GM23338 (cell line): Measurements from ENCODE around the gene PRMT3. TPM values are rescaled to one million over a fixed set of nuclear protein-coding genes. Genes with fewer than 3 reads are reported as not detected.

Source experiments
- ATAC-seq: fragments of 200-7000 bp; cut with Tn5 transposase; 3 replicates; pipeline ENCODE4 v1.9.1; 2020
- DNase-seq: peaks from one replicate; pipeline ENCODE4 v3.0.0-alpha.2; 2015; ENCODE audit warnings: low spot score
- H2AFZ ChIP-seq: fragments of 200-600 bp; sonication (generic); 2 replicates; pipeline ENCODE4 v1.8.0; 2016; ENCODE audit warnings: antibody characterized with exemption, mild to moderate bottlenecking, moderate library complexity
- H3F3A ChIP-seq: fragments of 200-600 bp; sonication (generic); replicated peaks from 2 replicates; pipeline ENCODE4 v1.8.0; 2017; ENCODE audit warnings: antibody characterized with exemption, mixed run types, low read depth
- H3K27ac ChIP-seq: fragments of 200-600 bp; sonication (generic); 2 replicates; pipeline ENCODE4 v1.6.1; 2016; ENCODE audit warnings: low read depth
- H3K27me3 ChIP-seq: fragments of 200-600 bp; sonication (generic); 2 replicates; pipeline ENCODE4 v1.8.0; 2016; ENCODE audit warnings: mild to moderate bottlenecking, mixed run types, moderate library complexity; ENCODE audit not compliant: insufficient read depth
- H3K36me3 ChIP-seq: fragments of 200-600 bp; sonication (generic); 2 replicates; pipeline ENCODE4 v1.8.0; 2016; ENCODE audit warnings: mild to moderate bottlenecking; ENCODE audit not compliant: insufficient read depth
- H3K4me1 ChIP-seq: fragments of 200-600 bp; sonication (generic); 2 replicates; pipeline ENCODE4 v1.8.0; 2016; ENCODE audit warnings: mild to moderate bottlenecking, moderate library complexity; ENCODE audit not compliant: insufficient read depth
- H3K4me2 ChIP-seq: fragments of 200-600 bp; sonication (generic); 2 replicates; pipeline ENCODE4 v1.7.1; 2017; ENCODE audit warnings: mixed run types
- H3K4me3 ChIP-seq: fragments of 200-600 bp; sonication (generic); 2 replicates; pipeline ENCODE4 v1.6.1; 2016; ENCODE audit warnings: mixed run types
- H3K79me2 ChIP-seq: fragments of 200-600 bp; sonication (generic); replicated peaks from 2 replicates; pipeline ENCODE4 v1.8.0; 2017; ENCODE audit warnings: mild to moderate bottlenecking; ENCODE audit not compliant: insufficient read depth
- H3K9me2 ChIP-seq: fragments of 200-600 bp; sonication (generic); 2 replicates; pipeline ENCODE4 v1.8.0; 2017; ENCODE audit not compliant: insufficient read depth
- H4K20me1 ChIP-seq: fragments of 200-600 bp; sonication (generic); replicated peaks from 2 replicates; pipeline ENCODE4 v1.8.0; 2017; ENCODE audit warnings: mild to moderate bottlenecking; ENCODE audit not compliant: insufficient read depth
- H3K27ac Mint-ChIP-seq: 2 replicates; pipeline ENCODE4 v1.8.0; 2020; ENCODE audit warnings: inconsistent platforms, mild to moderate bottlenecking, moderate library complexity, mixed read lengths
- H3K27me3 Mint-ChIP-seq: 3 replicates; pipeline ENCODE4 v1.8.0; 2022; ENCODE audit warnings: low read depth, mild to moderate bottlenecking, moderate library complexity, mixed read lengths, inconsistent platforms; ENCODE audit not compliant: insufficient read depth, poor library complexity
- H3K36me3 Mint-ChIP-seq: 3 replicates; pipeline ENCODE4 v1.8.0; 2021; ENCODE audit warnings: low read depth, mild to moderate bottlenecking, inconsistent platforms, moderate library complexity, mixed read lengths
- H3K4me1 Mint-ChIP-seq: 3 replicates; pipeline ENCODE4 v1.8.0; 2020; ENCODE audit warnings: mild to moderate bottlenecking, inconsistent platforms, mixed read lengths
- H3K4me3 Mint-ChIP-seq: 3 replicates; pipeline ENCODE4 v1.8.0; 2021; ENCODE audit warnings: moderate library complexity, mild to moderate bottlenecking, inconsistent platforms, mixed read lengths
- H3K9me3 Mint-ChIP-seq: 3 replicates; pipeline ENCODE4 v1.8.0; 2020; ENCODE audit warnings: moderate library complexity, mild to moderate bottlenecking, inconsistent platforms, mixed read lengths
- CREB1 ChIP-seq: fragments of 250-450 bp; sonication (Bioruptor Pico); IDR thresholded peaks from 2 replicates; pipeline ENCODE4 v1.5.0; 2020; ENCODE audit warnings: low read depth, mild to moderate bottlenecking, moderate library complexity
- CTCF ChIP-seq, 2 experiments: fragments of 200-600 bp in 1 of 2; sonication (generic) in 1 of 2; conservative IDR thresholded peaks; 2 replicates each; pipeline versions ENCODE4 v1.5.1 to v1.6.1; 2016 to 2017; ENCODE audit warnings: antibody characterized with exemption in 2 of 2, low read depth in 2 of 2, mild to moderate bottlenecking in 2 of 2, moderate library complexity in 1 of 2
- ETS1 ChIP-seq: IDR thresholded peaks from 2 replicates; pipeline ENCODE4 v1.6.1; 2016; ENCODE audit warnings: antibody characterized with exemption
- EZH2phosphoT487 ChIP-seq: fragments of 200-600 bp; sonication (generic); IDR thresholded peaks from one replicate; pipeline ENCODE4 v1.8.1; 2018; ENCODE audit warnings: antibody characterized with exemption; ENCODE audit not compliant: unreplicated experiment
- JUNB ChIP-seq: IDR thresholded peaks from one replicate; pipeline ENCODE4 v1.6.1; 2016; ENCODE audit warnings: antibody characterized with exemption; ENCODE audit not compliant: unreplicated experiment
- POLR2AphosphoS5 ChIP-seq: IDR thresholded peaks from 2 replicates; pipeline ENCODE4 v1.6.1; 2016; ENCODE audit warnings: antibody characterized with exemption, low read depth
- STAT1 ChIP-seq: IDR thresholded peaks from one replicate; pipeline ENCODE4 v1.6.1; 2016; ENCODE audit warnings: antibody characterized with exemption; ENCODE audit not compliant: unreplicated experiment
- ZNF114 ChIP-seq: fragments of 250-450 bp; sonication (Bioruptor Pico); IDR thresholded peaks from 2 replicates; pipeline ENCODE4 v1.5.0; 2020; ENCODE audit warnings: mild to moderate bottlenecking, moderate library complexity
- polyA plus RNA-seq: library from polyadenylated mRNA; unstranded; fragments of >200 nt; fragmentation: Nextera tagmentation; extraction: Ambion mirVana; gene quantifications from 2 replicates; pipeline ENCODE4 v1.2.1, GENCODE V29; 2016
- total RNA-seq: library from RNA; depleted of rRNA; stranded (reverse); fragments of >200 nt; shearing (Covaris generic); gene quantifications from 2 replicates; pipeline ENCODE4 v1.2.3, GENCODE V29; 2014
- TF ChIP-seq, protein P1 (sequence below): IDR thresholded peaks from one replicate; pipeline ENCODE4 v1.6.1; 2018; ENCODE audit warnings: antibody characterized with exemption; ENCODE audit not compliant: unreplicated experiment

Gene PRMT3
- total and polyA plus RNA-seq, 2 experiments from 2014 or later: 19.0 to 35.0 TPM

DNA sequence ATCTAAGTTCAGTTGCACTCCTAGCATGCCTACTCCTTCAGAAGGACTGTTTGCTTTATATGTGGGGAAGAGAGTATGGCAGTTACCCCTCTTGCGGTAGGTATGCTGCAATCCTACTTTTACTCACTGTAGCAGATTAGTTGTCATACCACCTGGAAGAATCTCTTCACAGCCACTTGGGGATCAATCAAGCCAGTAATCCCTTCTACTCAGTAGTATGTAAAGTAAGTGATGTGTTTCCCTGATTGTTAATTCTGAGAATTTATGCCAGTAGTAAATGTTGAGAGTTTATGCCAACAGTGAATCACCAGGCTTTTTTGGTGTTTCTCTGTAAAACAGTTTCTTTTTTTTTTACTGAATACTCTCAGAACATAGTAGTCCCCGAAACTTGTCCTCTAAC lies 34.4 kb downstream of the PRMT3 start (continued):
- TF ChIP-seq, protein P1, sequence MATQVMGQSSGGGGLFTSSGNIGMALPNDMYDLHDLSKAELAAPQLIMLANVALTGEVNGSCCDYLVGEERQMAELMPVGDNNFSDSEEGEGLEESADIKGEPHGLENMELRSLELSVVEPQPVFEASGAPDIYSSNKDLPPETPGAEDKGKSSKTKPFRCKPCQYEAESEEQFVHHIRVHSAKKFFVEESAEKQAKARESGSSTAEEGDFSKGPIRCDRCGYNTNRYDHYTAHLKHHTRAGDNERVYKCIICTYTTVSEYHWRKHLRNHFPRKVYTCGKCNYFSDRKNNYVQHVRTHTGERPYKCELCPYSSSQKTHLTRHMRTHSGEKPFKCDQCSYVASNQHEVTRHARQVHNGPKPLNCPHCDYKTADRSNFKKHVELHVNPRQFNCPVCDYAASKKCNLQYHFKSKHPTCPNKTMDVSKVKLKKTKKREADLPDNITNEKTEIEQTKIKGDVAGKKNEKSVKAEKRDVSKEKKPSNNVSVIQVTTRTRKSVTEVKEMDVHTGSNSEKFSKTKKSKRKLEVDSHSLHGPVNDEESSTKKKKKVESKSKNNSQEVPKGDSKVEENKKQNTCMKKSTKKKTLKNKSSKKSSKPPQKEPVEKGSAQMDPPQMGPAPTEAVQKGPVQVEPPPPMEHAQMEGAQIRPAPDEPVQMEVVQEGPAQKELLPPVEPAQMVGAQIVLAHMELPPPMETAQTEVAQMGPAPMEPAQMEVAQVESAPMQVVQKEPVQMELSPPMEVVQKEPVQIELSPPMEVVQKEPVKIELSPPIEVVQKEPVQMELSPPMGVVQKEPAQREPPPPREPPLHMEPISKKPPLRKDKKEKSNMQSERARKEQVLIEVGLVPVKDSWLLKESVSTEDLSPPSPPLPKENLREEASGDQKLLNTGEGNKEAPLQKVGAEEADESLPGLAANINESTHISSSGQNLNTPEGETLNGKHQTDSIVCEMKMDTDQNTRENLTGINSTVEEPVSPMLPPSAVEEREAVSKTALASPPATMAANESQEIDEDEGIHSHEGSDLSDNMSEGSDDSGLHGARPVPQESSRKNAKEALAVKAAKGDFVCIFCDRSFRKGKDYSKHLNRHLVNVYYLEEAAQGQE: no peak
- TF ChIP-seq JUNB: no peak
- TF ChIP-seq ETS1: no peak
- TF ChIP-seq CREB1 (CRISPR knock-in tag): no peak
- no peak for TF ChIP-seq CTCF (conservative IDR thresholded peaks at IDR 0.05; ENCODE audit: low read depth in 2 of 2)
- no peak for TF ChIP-seq POLR2AphosphoS5
- TF ChIP-seq EZH2phosphoT487: no peak
- TF ChIP-seq ZNF114 (CRISPR knock-in tag): no peak
- TF ChIP-seq STAT1: no peak

- Histone ChIP-seq H3K27ac (no peak overlapping the region), H3K4me2 (no peak overlapping the region), H3K36me3 (peaks cover 4% of the 10 kb centered on the region; the same call in 1 of the 2 replicates), H3K4me1 (no peaks in the 10 kb centered on the region), H4K20me1 (no peaks in the 10 kb centered on the region), H3F3A (no peaks in the 10 kb centered on the region), H3K4me3 (no peak overlapping the region), H3K27me3 (no peaks in the 10 kb centered on the region), H3K9me2 (no peaks in the 10 kb centered on the region), H2AFZ (no peak overlapping the region), H3K79me2 (no peaks in the 10 kb centered on the region)
- ATAC-seq (no peak), DNase-seq (no peak)
- H3K36me3 Mint-ChIP-seq: peaks cover 1% of the 10 kb centered on the region; the same call in 1 of the 3 replicates
- TF ChIP-seq POLR2AphosphoS5: no peak
- TF ChIP-seq, protein P1: no peak
- H3K4me1 Mint-ChIP-seq: no peaks in the 10 kb centered on the region
- H3K9me3 Mint-ChIP-seq: no peaks in the 10 kb centered on the region
- H3K4me3 Mint-ChIP-seq: no peak overlapping the region
- no peaks in the 10 kb centered on the region for H3K27me3 Mint-ChIP-seq
- H3K27ac Mint-ChIP-seq: no peak overlapping the region
Measured at GRCh38 chr11:20429216-20429615, 41.7 kb downstream of the PRMT3 start.
